CD14-positive monocyte (primary cell): Measurements from ENCODE around the gene UBASH3B. TPM values are rescaled to one million over a fixed set of nuclear protein-coding genes. Genes with fewer than 3 reads are reported as not detected.

Experiments used
- DNase-seq, 3 donors: peaks; one replicate each; pipeline ENCODE4 v3.0.0-alpha.2; 2011 to 2022
- H2AFZ ChIP-seq: 2 replicates; pipeline ENCODE4 v1.6.0; 2012; ENCODE audit warnings: mild to moderate bottlenecking, low read depth, low read length, inconsistent platforms; ENCODE audit not compliant: insufficient read depth, poor library complexity, severe bottlenecking
- H3K27ac ChIP-seq, 2 donors: 1 replicate in 1 of 2; 2 replicates in 1 of 2; pipeline ENCODE4 v1.5.1; 2012 to 2013; ENCODE audit warnings: low read length in 2 of 2, control low read depth in 1 of 2, inconsistent platforms in 1 of 2, low read depth in 1 of 2, mild to moderate bottlenecking in 1 of 2
- H3K27me3 ChIP-seq, 2 donors: one replicate each; pipeline versions ENCODE4 v1.6.0 to v1.6.1; 2011 to 2013; ENCODE audit warnings: low read length in 2 of 2; ENCODE audit not compliant: control insufficient read depth in 2 of 2, insufficient read depth in 2 of 2
- H3K36me3 ChIP-seq, 2 donors: replicated peaks in 1 of 2; 1 replicate in 1 of 2; 2 replicates in 1 of 2; pipeline versions ENCODE4 v1.5.1 to v1.6.1; 2012 to 2013; ENCODE audit warnings: low read length in 2 of 2, control low read depth in 1 of 2, inconsistent platforms in 1 of 2, mild to moderate bottlenecking in 1 of 2; ENCODE audit not compliant: insufficient read depth in 2 of 2, control insufficient read depth in 1 of 2
- H3K4me1 ChIP-seq, 2 donors: 1 replicate in 1 of 2; 2 replicates in 1 of 2; pipeline versions ENCODE4 v1.5.1 to v1.6.1; 2012 to 2013; ENCODE audit warnings: low read length in 2 of 2, control low read depth in 1 of 2, inconsistent platforms in 1 of 2, mild to moderate bottlenecking in 1 of 2, moderate library complexity in 1 of 2; ENCODE audit not compliant: insufficient read depth in 2 of 2, control insufficient read depth in 1 of 2
- H3K4me2 ChIP-seq: replicated peaks from 2 replicates; pipeline ENCODE3; 2012; ENCODE audit warnings: low read length, moderate library complexity, mild to moderate bottlenecking; ENCODE audit not compliant: poor library complexity, severe bottlenecking; ENCODE audit errors: extremely low read depth
- H3K4me3 ChIP-seq, 3 experiments: fragments of 200-600 bp in 1 of 3; sonication (generic) in 1 of 3; replicated peaks in 1 of 3; 1 replicate in 2 of 3; 2 replicates in 1 of 3; pipeline ENCODE4 v1.5.1; 2011 to 2013; ENCODE audit warnings: low read length in 3 of 3, mild to moderate bottlenecking in 3 of 3, control low read depth in 2 of 3, low read depth in 2 of 3, inconsistent platforms in 1 of 3, moderate library complexity in 1 of 3
- H3K79me2 ChIP-seq: 2 replicates; pipeline ENCODE4 v1.6.0; 2012; ENCODE audit warnings: mild to moderate bottlenecking, control low read depth, inconsistent platforms, low read length, moderate library complexity; ENCODE audit not compliant: insufficient read depth
- H3K9ac ChIP-seq: 2 replicates; pipeline ENCODE4 v1.6.0; 2017; ENCODE audit warnings: low read length, mild to moderate bottlenecking; ENCODE audit not compliant: insufficient read depth, poor library complexity, severe bottlenecking
- H3K9me3 ChIP-seq, 2 donors: replicated peaks in 1 of 2; 1 replicate in 1 of 2; 2 replicates in 1 of 2; pipeline versions ENCODE4 v1.5.1 to v1.6.1; 2012 to 2013; ENCODE audit warnings: low read length in 2 of 2, control low read depth in 1 of 2; ENCODE audit not compliant: control insufficient read depth in 1 of 2, insufficient read depth in 1 of 2
- H4K20me1 ChIP-seq: 2 replicates; pipeline ENCODE4 v1.6.0; 2012; ENCODE audit warnings: mild to moderate bottlenecking, low read length, control low read depth, moderate library complexity; ENCODE audit not compliant: insufficient read depth
- H3K27ac Mint-ChIP-seq, 7 donors: one replicate each; pipeline ENCODE4 v1.8.0; 2020; ENCODE audit warnings: mild to moderate bottlenecking in 7 of 7, mixed read lengths in 7 of 7, moderate library complexity in 6 of 7, inconsistent platforms in 2 of 7
- H3K27me3 Mint-ChIP-seq, 3 donors: one replicate each; pipeline ENCODE4 v1.8.0; 2021 to 2022; ENCODE audit warnings: low read depth in 3 of 3, mild to moderate bottlenecking in 3 of 3, mixed read lengths in 3 of 3, moderate library complexity in 3 of 3, inconsistent platforms in 1 of 3
- H3K36me3 Mint-ChIP-seq, 2 donors: one replicate each; pipeline ENCODE4 v1.8.0; 2020; ENCODE audit warnings: mixed read lengths in 2 of 2, inconsistent platforms in 1 of 2, mild to moderate bottlenecking in 1 of 2
- H3K4me1 Mint-ChIP-seq: one replicate; pipeline ENCODE4 v1.8.0; 2020; ENCODE audit warnings: mild to moderate bottlenecking, mixed read lengths
- H3K4me3 Mint-ChIP-seq, 2 donors: one replicate each; pipeline ENCODE4 v1.8.0; 2020; ENCODE audit warnings: mild to moderate bottlenecking in 2 of 2, mixed read lengths in 2 of 2, moderate library complexity in 1 of 2
- H3K9me3 Mint-ChIP-seq, 7 donors: one replicate each; pipeline ENCODE4 v1.8.0; 2020 to 2022; ENCODE audit warnings: mixed read lengths in 7 of 7, mild to moderate bottlenecking in 6 of 7, moderate library complexity in 6 of 7, inconsistent platforms in 2 of 7
- WGBS: methylation state at CpG from one replicate; pipeline ENCODE4 v1.1.5; 2013; ENCODE audit warnings: missing lambda C conversion rate; ENCODE audit not compliant: insufficient coverage; 5-methylcytosine and 5-hydroxymethylcytosine counted together
- intact Hi-C, 2 donors: fragments of 100-400 bp; cut with micrococcal nuclease; formaldehyde crosslinking; loops; one replicate each; pipeline versions ENCODE4 v1.15.0 to v1.15.1; 2023
- polyA plus RNA-seq, 3 donors: library from polyadenylated mRNA; depleted of rRNA in 1 of 3; unstranded in 2 of 3; stranded (reverse) in 1 of 3; fragments of 300-500 nt in 2 of 3; fragments of >200 nt in 1 of 3; fragmentation: Illumina TruSeq in 2 of 3; gene quantifications; 1 replicate in 2 of 3; 2 replicates in 1 of 3; pipeline ENCODE4 v1.2.3, GENCODE V29; 2012 to 2021
- TF ChIP-seq, protein P1 (sequence below): fragments of 200-600 bp; IDR thresholded peaks from one replicate; pipeline ENCODE4 v1.8.0; 2022; ENCODE audit warnings: antibody characterized with exemption, mild to moderate bottlenecking

Gene UBASH3B
- polyA plus RNA-seq, 3 donors = 3.3 to 13.5 (median 7.1) TPM

DNA sequence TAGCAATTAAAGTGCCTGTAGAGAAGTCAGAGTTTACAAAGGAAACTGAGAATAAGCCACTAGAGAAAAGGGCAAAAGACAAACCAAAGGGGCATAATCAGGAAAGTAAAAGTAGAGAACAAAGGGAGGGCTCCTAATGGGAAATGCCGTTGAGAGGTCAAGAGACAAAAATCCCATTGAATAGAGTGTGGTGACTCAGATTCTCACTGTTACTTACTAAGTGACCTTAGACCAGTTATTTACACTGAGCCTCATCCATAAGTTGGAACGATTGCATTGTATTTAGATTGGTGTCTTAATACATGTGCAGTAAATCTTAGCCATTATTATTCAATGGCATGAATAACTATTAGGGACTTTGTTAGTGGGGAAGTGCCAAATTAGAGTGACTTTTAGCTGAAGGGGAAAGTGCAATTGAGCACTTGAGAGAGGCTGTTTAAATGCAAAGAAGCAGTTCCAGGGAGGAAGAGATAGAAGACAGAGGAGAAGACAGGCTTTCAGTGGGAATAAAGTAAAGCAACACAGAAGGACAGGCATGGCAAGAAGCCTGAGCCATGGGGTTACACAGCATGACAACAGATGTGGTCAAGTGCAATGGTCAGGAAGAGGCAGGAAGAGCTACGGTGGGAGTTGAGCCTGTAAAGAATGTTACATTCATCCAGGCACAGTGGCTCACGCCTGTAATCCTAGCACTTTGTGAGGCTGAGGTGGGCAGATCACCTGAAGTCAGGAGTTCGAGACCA, 82.6 kb downstream of the UBASH3B start:
- no peak overlapping the region for H3K4me3 ChIP-seq
- Mint-ChIP-seq H3K4me3 (no peak overlapping the region), H3K36me3 (peaks cover 2 to 8% of the 10 kb centered on the region in 2 donors), H3K9me3 (no peaks in the 10 kb centered on the region), H3K27ac (no peak overlapping the region), H3K4me1 (peaks cover 20% of the 10 kb centered on the region), H3K27me3 (no peaks in the 10 kb centered on the region)
- no peak overlapping the region for H3K4me2 ChIP-seq
- TF ChIP-seq, protein P1, sequence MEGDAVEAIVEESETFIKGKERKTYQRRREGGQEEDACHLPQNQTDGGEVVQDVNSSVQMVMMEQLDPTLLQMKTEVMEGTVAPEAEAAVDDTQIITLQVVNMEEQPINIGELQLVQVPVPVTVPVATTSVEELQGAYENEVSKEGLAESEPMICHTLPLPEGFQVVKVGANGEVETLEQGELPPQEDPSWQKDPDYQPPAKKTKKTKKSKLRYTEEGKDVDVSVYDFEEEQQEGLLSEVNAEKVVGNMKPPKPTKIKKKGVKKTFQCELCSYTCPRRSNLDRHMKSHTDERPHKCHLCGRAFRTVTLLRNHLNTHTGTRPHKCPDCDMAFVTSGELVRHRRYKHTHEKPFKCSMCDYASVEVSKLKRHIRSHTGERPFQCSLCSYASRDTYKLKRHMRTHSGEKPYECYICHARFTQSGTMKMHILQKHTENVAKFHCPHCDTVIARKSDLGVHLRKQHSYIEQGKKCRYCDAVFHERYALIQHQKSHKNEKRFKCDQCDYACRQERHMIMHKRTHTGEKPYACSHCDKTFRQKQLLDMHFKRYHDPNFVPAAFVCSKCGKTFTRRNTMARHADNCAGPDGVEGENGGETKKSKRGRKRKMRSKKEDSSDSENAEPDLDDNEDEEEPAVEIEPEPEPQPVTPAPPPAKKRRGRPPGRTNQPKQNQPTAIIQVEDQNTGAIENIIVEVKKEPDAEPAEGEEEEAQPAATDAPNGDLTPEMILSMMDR = no peak
- H3K36me3 ChIP-seq = no peaks in the 10 kb centered on the region
- WGBS = no CpG with 5 or more reads among the region's 5 CpGs
- no peaks in the 10 kb centered on the region for H4K20me1 ChIP-seq
- peaks cover 37 to 43% of the 10 kb centered on the region in 2 donors for H3K4me1 ChIP-seq
- H2AFZ ChIP-seq = no peak overlapping the region
- peaks cover 19% of the 10 kb centered on the region for H3K79me2 ChIP-seq
- H3K9ac ChIP-seq = no peak overlapping the region
- no peak for DNase-seq
- intact Hi-C loops = no loop called here
- no peaks in the 10 kb centered on the region for H3K9me3 ChIP-seq
- H3K27ac ChIP-seq = no peak overlapping the region
- H3K27me3 ChIP-seq = no peaks in the 10 kb centered on the region

DNA sequence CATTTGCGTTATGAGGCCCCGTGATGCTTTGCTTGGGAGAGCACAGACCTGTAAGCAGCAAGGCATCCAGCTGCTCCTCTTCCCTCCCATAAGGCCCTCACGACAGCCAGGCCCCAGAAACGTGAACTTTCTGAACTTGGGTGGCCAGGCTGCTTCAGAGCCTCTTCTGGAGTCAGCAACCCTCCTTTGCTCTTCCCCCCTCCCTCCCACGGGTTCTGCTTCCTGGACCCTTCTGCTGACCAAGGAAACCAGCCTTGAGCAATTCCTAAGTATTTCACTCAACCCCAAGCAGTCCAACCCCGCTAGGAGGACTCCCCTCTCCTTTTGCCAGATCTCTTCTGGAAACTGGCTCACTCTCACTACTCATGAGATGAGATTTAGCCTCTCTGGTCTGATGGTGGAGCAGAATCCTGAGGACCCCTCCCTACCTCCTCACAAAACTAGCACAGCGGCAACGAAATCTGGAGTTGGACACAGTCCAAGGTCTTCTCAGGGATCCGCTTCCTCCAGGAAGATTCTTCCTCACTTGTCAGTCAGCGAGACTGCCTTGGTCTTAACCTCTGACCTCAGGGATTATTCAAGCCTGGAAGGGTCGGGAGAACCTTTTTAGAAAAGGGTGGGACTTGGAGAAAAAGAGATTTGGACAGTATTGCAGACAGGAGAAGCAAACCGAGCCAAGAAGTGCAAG, 86.2 kb downstream of the UBASH3B start:
- peaks cover 2% of the 10 kb centered on the region for H3K4me1 Mint-ChIP-seq
- peak overlapping the region in 1 of 3 experiments; percentile 16 for H3K4me3 ChIP-seq
- H3K9me3 ChIP-seq = no peaks in the 10 kb centered on the region
- peaks cover 0 to 1% (median 0%) of the 10 kb centered on the region in 3 donors for H3K27me3 Mint-ChIP-seq
- no peaks in the 10 kb centered on the region for H4K20me1 ChIP-seq
- TF ChIP-seq, protein P1 = no peak
- peaks cover 55 to 57% of the 10 kb centered on the region in 2 donors for H3K4me1 ChIP-seq
- peak; percentile 32 to 53 (median 34) for DNase-seq
- H3K36me3 ChIP-seq = no peaks in the 10 kb centered on the region
- peaks cover 0 to 4% (median 0%) of the 10 kb centered on the region in 7 donors for H3K9me3 Mint-ChIP-seq
- no peaks in the 10 kb centered on the region for H3K27me3 ChIP-seq
- peak overlapping the region; percentile 50 to 54 for H3K27ac ChIP-seq
- H3K4me2 ChIP-seq = peak overlapping the region; percentile 37
- intact Hi-C loops = loop anchor here in 1 of 2 donors (10.0 kb wide), 1 partner anchor 47 kb away; no protein-coding TSS in a partner anchor
- H3K79me2 ChIP-seq = peaks cover 31% of the 10 kb centered on the region
- peak overlapping the region; percentile 40 to 80 for H3K4me3 Mint-ChIP-seq
- H2AFZ ChIP-seq = peak overlapping the region; percentile 54
- peak overlapping the region; percentile 9 for H3K9ac ChIP-seq
- H3K27ac Mint-ChIP-seq = peak overlapping the region in 6 of 7 donors; percentile 59 to 93 (median 88)
- peaks cover 10 to 11% of the 10 kb centered on the region in 2 donors for H3K36me3 Mint-ChIP-seq
- WGBS = 40% methylated on average over 5 of the region's 12 CpGs
